ENCODE results near the gene AQP7. TPM values are rescaled to one million over a fixed set of nuclear protein-coding genes. Genes with fewer than 3 reads are reported as not detected.

The AQP7 gene
- total and polyA plus RNA-seq, 4 donors, result 4.8 to 22.3 (median 14.5) TPM

DNA sequence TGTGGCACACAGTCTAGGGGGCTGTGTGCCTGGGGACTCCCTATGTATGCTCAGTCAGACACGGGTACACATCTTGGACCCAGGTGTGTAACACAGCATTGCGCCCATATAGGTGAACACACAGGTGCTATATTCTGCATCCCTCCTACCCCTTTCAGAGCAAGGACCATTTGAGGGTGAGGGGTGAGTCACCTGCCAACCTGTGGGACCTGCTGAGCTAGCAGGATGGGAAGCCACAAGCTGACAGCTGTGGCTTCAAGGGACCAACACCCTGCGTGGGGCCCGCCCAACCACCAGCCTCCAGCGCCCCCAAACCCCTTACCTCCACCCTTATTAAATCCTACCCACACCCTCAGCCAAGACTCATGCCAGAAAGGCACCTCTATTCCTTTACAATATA is 14.6 kb upstream of the AQP7 start (continued):
- TF ChIP-seq TAF1 (conservative IDR thresholded peaks at IDR 0.05), result no peak
- no peak for TF ChIP-seq SP1 (IDR thresholded peaks at IDR 0.05)

DNA sequence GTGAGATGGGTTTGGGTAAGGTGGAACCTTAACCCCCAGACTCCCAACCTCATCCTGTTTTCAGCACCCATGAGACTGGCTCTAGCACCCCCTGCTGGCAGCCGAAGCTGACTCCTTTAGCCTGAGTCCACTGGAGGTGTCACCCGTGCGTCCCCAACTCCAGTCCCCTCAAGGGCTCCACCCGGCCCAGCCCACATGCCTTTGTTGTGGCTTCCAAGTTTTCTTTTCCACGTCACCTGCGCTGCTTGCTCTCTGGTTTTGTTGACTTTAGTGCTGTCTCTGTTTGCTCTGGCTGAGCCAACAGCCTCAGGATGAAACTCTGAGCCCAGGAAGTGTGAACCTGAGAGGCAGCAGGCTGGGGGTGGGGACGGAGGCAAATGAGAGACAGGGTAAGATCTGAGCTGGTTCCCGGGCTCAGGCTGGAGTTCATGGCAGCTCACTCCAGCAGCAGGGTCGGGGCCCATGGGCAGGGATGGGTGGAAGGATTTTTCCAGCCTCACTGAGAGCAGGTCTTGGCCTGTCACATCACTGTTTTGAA is 13.2 kb upstream of the AQP7 start:
- Histone ChIP-seq H3K4me1 (ENCODE audit: control insufficient read depth in 4 of 4, insufficient read depth in 4 of 4, low read length in 3 of 4) (peaks cover 6 to 24% (median 16%) of the 10 kb centered on the region in 4 donors), H3K27me3 (ENCODE audit: control insufficient read depth in 4 of 4, insufficient read depth in 4 of 4, low read length in 3 of 4) (no peaks in the 10 kb centered on the region), H3K27ac (ENCODE audit: low read depth in 1 of 2, low read length in 2 of 2) (peak overlapping the region; percentile 30 to 36), H3K4me3 (ENCODE audit: low read depth in 1 of 3, low read length in 3 of 3) (no peak overlapping the region), H3K36me3 (ENCODE audit: control insufficient read depth in 4 of 4, insufficient read depth in 3 of 4, low read depth in 1 of 4, low read length in 3 of 4) (no peaks in the 10 kb centered on the region), H3K9me3 (ENCODE audit: control insufficient read depth in 4 of 4, low read length in 3 of 4) (no peaks in the 10 kb centered on the region), H3K9ac (ENCODE audit: low read depth in 1 of 2, low read length in 2 of 2) (no peak overlapping the region)
- WGBS, result 10% methylated on average over 9 of the region's 9 CpGs
- DNase-seq (ENCODE audit: low spot score), result peak; percentile 86
- TF ChIP-seq, protein P1, sequence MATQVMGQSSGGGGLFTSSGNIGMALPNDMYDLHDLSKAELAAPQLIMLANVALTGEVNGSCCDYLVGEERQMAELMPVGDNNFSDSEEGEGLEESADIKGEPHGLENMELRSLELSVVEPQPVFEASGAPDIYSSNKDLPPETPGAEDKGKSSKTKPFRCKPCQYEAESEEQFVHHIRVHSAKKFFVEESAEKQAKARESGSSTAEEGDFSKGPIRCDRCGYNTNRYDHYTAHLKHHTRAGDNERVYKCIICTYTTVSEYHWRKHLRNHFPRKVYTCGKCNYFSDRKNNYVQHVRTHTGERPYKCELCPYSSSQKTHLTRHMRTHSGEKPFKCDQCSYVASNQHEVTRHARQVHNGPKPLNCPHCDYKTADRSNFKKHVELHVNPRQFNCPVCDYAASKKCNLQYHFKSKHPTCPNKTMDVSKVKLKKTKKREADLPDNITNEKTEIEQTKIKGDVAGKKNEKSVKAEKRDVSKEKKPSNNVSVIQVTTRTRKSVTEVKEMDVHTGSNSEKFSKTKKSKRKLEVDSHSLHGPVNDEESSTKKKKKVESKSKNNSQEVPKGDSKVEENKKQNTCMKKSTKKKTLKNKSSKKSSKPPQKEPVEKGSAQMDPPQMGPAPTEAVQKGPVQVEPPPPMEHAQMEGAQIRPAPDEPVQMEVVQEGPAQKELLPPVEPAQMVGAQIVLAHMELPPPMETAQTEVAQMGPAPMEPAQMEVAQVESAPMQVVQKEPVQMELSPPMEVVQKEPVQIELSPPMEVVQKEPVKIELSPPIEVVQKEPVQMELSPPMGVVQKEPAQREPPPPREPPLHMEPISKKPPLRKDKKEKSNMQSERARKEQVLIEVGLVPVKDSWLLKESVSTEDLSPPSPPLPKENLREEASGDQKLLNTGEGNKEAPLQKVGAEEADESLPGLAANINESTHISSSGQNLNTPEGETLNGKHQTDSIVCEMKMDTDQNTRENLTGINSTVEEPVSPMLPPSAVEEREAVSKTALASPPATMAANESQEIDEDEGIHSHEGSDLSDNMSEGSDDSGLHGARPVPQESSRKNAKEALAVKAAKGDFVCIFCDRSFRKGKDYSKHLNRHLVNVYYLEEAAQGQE (IDR thresholded peaks at IDR 0.05), result peak; percentile 83
- peak; percentile 97 for TF ChIP-seq FOXA2 (IDR thresholded peaks at IDR 0.05)
- peak; percentile 87 for TF ChIP-seq YY1 (IDR thresholded peaks at IDR 0.05)
- TF ChIP-seq JUND (IDR thresholded peaks at IDR 0.05), result peak; percentile 92 to 97
- peak; percentile 54 for TF ChIP-seq NR2F2 (IDR thresholded peaks at IDR 0.05)
- TF ChIP-seq, protein P2, sequence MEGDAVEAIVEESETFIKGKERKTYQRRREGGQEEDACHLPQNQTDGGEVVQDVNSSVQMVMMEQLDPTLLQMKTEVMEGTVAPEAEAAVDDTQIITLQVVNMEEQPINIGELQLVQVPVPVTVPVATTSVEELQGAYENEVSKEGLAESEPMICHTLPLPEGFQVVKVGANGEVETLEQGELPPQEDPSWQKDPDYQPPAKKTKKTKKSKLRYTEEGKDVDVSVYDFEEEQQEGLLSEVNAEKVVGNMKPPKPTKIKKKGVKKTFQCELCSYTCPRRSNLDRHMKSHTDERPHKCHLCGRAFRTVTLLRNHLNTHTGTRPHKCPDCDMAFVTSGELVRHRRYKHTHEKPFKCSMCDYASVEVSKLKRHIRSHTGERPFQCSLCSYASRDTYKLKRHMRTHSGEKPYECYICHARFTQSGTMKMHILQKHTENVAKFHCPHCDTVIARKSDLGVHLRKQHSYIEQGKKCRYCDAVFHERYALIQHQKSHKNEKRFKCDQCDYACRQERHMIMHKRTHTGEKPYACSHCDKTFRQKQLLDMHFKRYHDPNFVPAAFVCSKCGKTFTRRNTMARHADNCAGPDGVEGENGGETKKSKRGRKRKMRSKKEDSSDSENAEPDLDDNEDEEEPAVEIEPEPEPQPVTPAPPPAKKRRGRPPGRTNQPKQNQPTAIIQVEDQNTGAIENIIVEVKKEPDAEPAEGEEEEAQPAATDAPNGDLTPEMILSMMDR (IDR thresholded peaks at IDR 0.05; ENCODE audit: low read depth, low read length, missing input control), result peak; percentile 75
- peak; percentile 88 for TF ChIP-seq HNF4G (IDR thresholded peaks at IDR 0.05)
- TF ChIP-seq EGR1 (IDR thresholded peaks at IDR 0.05; ENCODE audit: low read depth in 2 of 2), result peak in 1 of 2 donors; percentile 78
- peak; percentile 89 to 98 for TF ChIP-seq HNF4A (conservative IDR thresholded peaks at IDR 0.05)
- TF ChIP-seq, protein P3, sequence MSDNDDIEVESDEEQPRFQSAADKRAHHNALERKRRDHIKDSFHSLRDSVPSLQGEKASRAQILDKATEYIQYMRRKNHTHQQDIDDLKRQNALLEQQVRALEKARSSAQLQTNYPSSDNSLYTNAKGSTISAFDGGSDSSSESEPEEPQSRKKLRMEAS (IDR thresholded peaks at IDR 0.05), result peak; percentile 98
- peak; percentile 97 for TF ChIP-seq FOXA1 (IDR thresholded peaks at IDR 0.05)
- TF ChIP-seq, protein P4, sequence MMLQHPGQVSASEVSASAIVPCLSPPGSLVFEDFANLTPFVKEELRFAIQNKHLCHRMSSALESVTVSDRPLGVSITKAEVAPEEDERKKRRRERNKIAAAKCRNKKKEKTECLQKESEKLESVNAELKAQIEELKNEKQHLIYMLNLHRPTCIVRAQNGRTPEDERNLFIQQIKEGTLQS (IDR thresholded peaks at IDR 0.05), result peak; percentile 74
- TF ChIP-seq SP1 (IDR thresholded peaks at IDR 0.05), result peak; percentile 97
- peak; percentile 78 to 84 for TF ChIP-seq RAD21 (IDR thresholded peaks at IDR 0.05)
- peak; percentile 93 to 98 for TF ChIP-seq RXRA (IDR thresholded peaks at IDR 0.05)
- TF ChIP-seq TAF1 (conservative IDR thresholded peaks at IDR 0.05), result no peak
- TF ChIP-seq GABPA (IDR thresholded peaks at IDR 0.05 in 1 of 2, conservative IDR thresholded peaks at IDR 0.05 in 1 of 2), result peak in 1 of 2 donors; percentile 75
- TF ChIP-seq, protein P5, sequence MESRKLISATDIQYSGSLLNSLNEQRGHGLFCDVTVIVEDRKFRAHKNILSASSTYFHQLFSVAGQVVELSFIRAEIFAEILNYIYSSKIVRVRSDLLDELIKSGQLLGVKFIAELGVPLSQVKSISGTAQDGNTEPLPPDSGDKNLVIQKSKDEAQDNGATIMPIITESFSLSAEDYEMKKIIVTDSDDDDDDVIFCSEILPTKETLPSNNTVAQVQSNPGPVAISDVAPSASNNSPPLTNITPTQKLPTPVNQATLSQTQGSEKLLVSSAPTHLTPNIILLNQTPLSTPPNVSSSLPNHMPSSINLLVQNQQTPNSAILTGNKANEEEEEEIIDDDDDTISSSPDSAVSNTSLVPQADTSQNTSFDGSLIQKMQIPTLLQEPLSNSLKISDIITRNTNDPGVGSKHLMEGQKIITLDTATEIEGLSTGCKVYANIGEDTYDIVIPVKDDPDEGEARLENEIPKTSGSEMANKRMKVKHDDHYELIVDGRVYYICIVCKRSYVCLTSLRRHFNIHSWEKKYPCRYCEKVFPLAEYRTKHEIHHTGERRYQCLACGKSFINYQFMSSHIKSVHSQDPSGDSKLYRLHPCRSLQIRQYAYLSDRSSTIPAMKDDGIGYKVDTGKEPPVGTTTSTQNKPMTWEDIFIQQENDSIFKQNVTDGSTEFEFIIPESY (IDR thresholded peaks at IDR 0.05), result peak; percentile 78

Measured in liver (tissue), 9 donors.